Vagina (tissue), 2 donors: ENCODE data around the gene COX10.

ENCODE experiments used
- CTCF ChIP-seq, 3 experiments: fragments of 450-650 bp in 2 of 3; fragments of 200-600 bp in 1 of 3; sonication (generic) in 1 of 3; IDR thresholded peaks; one replicate each; pipeline ENCODE4 v1.5.1; 2017 to 2019; ENCODE audit warnings: antibody characterized with exemption in 3 of 3, mild to moderate bottlenecking in 2 of 3, moderate library complexity in 2 of 3
- POLR2A ChIP-seq, 2 donors: fragments of 450-650 bp; IDR thresholded peaks; one replicate each; pipeline ENCODE4 v1.6.1; 2017; ENCODE audit warnings: antibody characterized with exemption in 2 of 2, mild to moderate bottlenecking in 2 of 2, moderate library complexity in 2 of 2
- POLR2AphosphoS5 ChIP-seq, 2 donors: sonication (generic); formaldehyde crosslinking; IDR thresholded peaks; one replicate each; pipeline ENCODE4 v1.9.0; 2017; ENCODE audit warnings: antibody characterized with exemption in 2 of 2, mild to moderate bottlenecking in 2 of 2, low read depth in 1 of 2; ENCODE audit not compliant: insufficient read depth in 1 of 2

- no peak for TF ChIP-seq POLR2A (IDR thresholded peaks at IDR 0.05)
- no peak for TF ChIP-seq CTCF (IDR thresholded peaks at IDR 0.05)
- no peak for TF ChIP-seq POLR2AphosphoS5 (IDR thresholded peaks at IDR 0.05; ENCODE audit: insufficient read depth in 1 of 2, low read depth in 1 of 2)
These were observed 31.9 kb upstream of the COX10 start for GRCh38 chr17:14037453-14037852.
